GM23338 (cell line): ENCODE results near the gene UGT2B10. TPM values are rescaled to one million over a fixed set of nuclear protein-coding genes. Genes with fewer than 3 reads are reported as not detected.
"Not testable (repeated sequence)": the region's sequence is repeated elsewhere in the genome, so short reads cannot be mapped to it uniquely, and the experiment has no call there.

Experiments
- ATAC-seq: fragments of 200-7000 bp; cut with Tn5 transposase; 3 replicates; pipeline ENCODE4 v1.9.1; 2020
- DNase-seq: peaks from one replicate; pipeline ENCODE4 v3.0.0-alpha.2; 2015; ENCODE audit warnings: low spot score
- H2AFZ ChIP-seq: fragments of 200-600 bp; sonication (generic); 2 replicates; pipeline ENCODE4 v1.8.0; 2016; ENCODE audit warnings: antibody characterized with exemption, mild to moderate bottlenecking, moderate library complexity
- H3F3A ChIP-seq: fragments of 200-600 bp; sonication (generic); replicated peaks from 2 replicates; pipeline ENCODE4 v1.8.0; 2017; ENCODE audit warnings: antibody characterized with exemption, mixed run types, low read depth
- H3K27ac ChIP-seq: fragments of 200-600 bp; sonication (generic); 2 replicates; pipeline ENCODE4 v1.6.1; 2016; ENCODE audit warnings: low read depth
- H3K27me3 ChIP-seq: fragments of 200-600 bp; sonication (generic); 2 replicates; pipeline ENCODE4 v1.8.0; 2016; ENCODE audit warnings: mild to moderate bottlenecking, mixed run types, moderate library complexity; ENCODE audit not compliant: insufficient read depth
- H3K36me3 ChIP-seq: fragments of 200-600 bp; sonication (generic); 2 replicates; pipeline ENCODE4 v1.8.0; 2016; ENCODE audit warnings: mild to moderate bottlenecking; ENCODE audit not compliant: insufficient read depth
- H3K4me1 ChIP-seq: fragments of 200-600 bp; sonication (generic); 2 replicates; pipeline ENCODE4 v1.8.0; 2016; ENCODE audit warnings: mild to moderate bottlenecking, moderate library complexity; ENCODE audit not compliant: insufficient read depth
- H3K4me2 ChIP-seq: fragments of 200-600 bp; sonication (generic); 2 replicates; pipeline ENCODE4 v1.7.1; 2017; ENCODE audit warnings: mixed run types
- H3K4me3 ChIP-seq: fragments of 200-600 bp; sonication (generic); 2 replicates; pipeline ENCODE4 v1.6.1; 2016; ENCODE audit warnings: mixed run types
- H3K79me2 ChIP-seq: fragments of 200-600 bp; sonication (generic); replicated peaks from 2 replicates; pipeline ENCODE4 v1.8.0; 2017; ENCODE audit warnings: mild to moderate bottlenecking; ENCODE audit not compliant: insufficient read depth
- H3K9me2 ChIP-seq: fragments of 200-600 bp; sonication (generic); 2 replicates; pipeline ENCODE4 v1.8.0; 2017; ENCODE audit not compliant: insufficient read depth
- H4K20me1 ChIP-seq: fragments of 200-600 bp; sonication (generic); replicated peaks from 2 replicates; pipeline ENCODE4 v1.8.0; 2017; ENCODE audit warnings: mild to moderate bottlenecking; ENCODE audit not compliant: insufficient read depth
- H3K27ac Mint-ChIP-seq: 2 replicates; pipeline ENCODE4 v1.8.0; 2020; ENCODE audit warnings: inconsistent platforms, mild to moderate bottlenecking, moderate library complexity, mixed read lengths
- H3K27me3 Mint-ChIP-seq: 3 replicates; pipeline ENCODE4 v1.8.0; 2022; ENCODE audit warnings: low read depth, mild to moderate bottlenecking, moderate library complexity, mixed read lengths, inconsistent platforms; ENCODE audit not compliant: insufficient read depth, poor library complexity
- H3K36me3 Mint-ChIP-seq: 3 replicates; pipeline ENCODE4 v1.8.0; 2021; ENCODE audit warnings: low read depth, mild to moderate bottlenecking, inconsistent platforms, moderate library complexity, mixed read lengths
- H3K4me1 Mint-ChIP-seq: 3 replicates; pipeline ENCODE4 v1.8.0; 2020; ENCODE audit warnings: mild to moderate bottlenecking, inconsistent platforms, mixed read lengths
- H3K4me3 Mint-ChIP-seq: 3 replicates; pipeline ENCODE4 v1.8.0; 2021; ENCODE audit warnings: moderate library complexity, mild to moderate bottlenecking, inconsistent platforms, mixed read lengths
- H3K9me3 Mint-ChIP-seq: 3 replicates; pipeline ENCODE4 v1.8.0; 2020; ENCODE audit warnings: moderate library complexity, mild to moderate bottlenecking, inconsistent platforms, mixed read lengths
- EZH2 ChIP-seq: fragments of 200-600 bp; sonication (generic); IDR thresholded peaks from one replicate; pipeline ENCODE4 v1.8.0; 2017; ENCODE audit warnings: antibody characterized with exemption, mild to moderate bottlenecking, low read depth; ENCODE audit not compliant: unreplicated experiment
- NANOG ChIP-seq: IDR thresholded peaks from 2 replicates; pipeline ENCODE4 v1.6.1; 2016; ENCODE audit warnings: antibody characterized with exemption, borderline replicate concordance
- STAT1 ChIP-seq: IDR thresholded peaks from one replicate; pipeline ENCODE4 v1.6.1; 2016; ENCODE audit warnings: antibody characterized with exemption; ENCODE audit not compliant: unreplicated experiment
- ZNF331 ChIP-seq: fragments of 250-450 bp; sonication (Bioruptor Pico); IDR thresholded peaks from 2 replicates; pipeline ENCODE4 v1.5.0; 2020; ENCODE audit warnings: low read depth, mild to moderate bottlenecking, moderate library complexity
- polyA plus RNA-seq: library from polyadenylated mRNA; unstranded; fragments of >200 nt; fragmentation: Nextera tagmentation; extraction: Ambion mirVana; gene quantifications from 2 replicates; pipeline ENCODE4 v1.2.1, GENCODE V29; 2016
- total RNA-seq: library from RNA; depleted of rRNA; stranded (reverse); fragments of >200 nt; shearing (Covaris generic); gene quantifications from 2 replicates; pipeline ENCODE4 v1.2.3, GENCODE V29; 2014
- TF ChIP-seq, protein P1 (sequence below): fragments of 250-450 bp; sonication (Bioruptor Pico); IDR thresholded peaks from 2 replicates; pipeline ENCODE4 v1.5.0; 2020; ENCODE audit warnings: mild to moderate bottlenecking, moderate library complexity

The UGT2B10 gene
- total and polyA plus RNA-seq, 2 experiments from 2014 or later, result not detected

DNA sequence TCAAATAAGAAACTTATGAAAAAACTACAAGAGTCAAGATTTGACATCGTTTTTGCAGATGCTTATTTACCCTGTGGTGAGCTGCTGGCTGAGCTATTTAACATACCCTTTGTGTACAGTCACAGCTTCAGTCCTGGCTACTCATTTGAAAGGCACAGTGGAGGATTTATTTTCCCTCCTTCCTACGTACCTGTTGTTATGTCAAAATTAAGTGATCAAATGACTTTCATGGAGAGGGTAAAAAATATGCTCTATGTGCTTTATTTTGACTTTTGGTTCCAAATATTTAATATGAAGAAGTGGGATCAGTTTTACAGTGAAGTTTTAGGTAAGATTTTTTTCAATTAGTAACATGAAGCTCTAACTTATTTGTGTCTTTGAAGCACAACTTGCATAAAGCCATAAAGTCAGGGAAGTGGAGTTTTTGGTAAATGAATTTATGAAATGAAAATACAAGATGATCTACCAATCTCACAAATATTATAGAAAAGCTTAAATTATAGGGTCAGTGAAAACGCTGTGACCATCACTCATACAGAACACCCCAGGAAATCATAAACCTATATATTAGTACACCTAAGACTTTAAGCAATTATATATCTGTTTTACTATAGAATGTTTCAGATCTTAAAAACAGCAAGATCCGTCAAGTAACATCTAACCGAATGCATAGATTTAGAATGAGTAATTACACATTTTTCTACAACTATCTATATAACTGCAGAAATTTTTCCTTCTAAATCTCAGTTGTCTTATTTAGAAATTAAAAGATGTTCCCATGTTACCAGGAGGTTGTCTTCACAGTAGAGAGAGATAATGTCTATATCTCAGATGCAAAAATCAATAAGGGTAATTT, 844 bp downstream of the UGT2B10 start:
- H3K4me1 Mint-ChIP-seq, result peaks cover 24% of the 10 kb centered on the region
- H3K36me3 ChIP-seq, H3K27ac ChIP-seq, H3K9me3 Mint-ChIP-seq, H3K79me2 ChIP-seq, H2AFZ ChIP-seq, H3F3A ChIP-seq, H3K4me3 ChIP-seq, H3K27me3 Mint-ChIP-seq, H3K9me2 ChIP-seq, H3K27me3 ChIP-seq, H4K20me1 ChIP-seq, H3K36me3 Mint-ChIP-seq: not testable (repeated sequence)
- ATAC-seq, result peak; percentile 71
- H3K4me3 Mint-ChIP-seq, result peak overlapping the region; percentile 44; the same call in 1 of the 3 replicates
- peak overlapping the region; percentile 90 for H3K27ac Mint-ChIP-seq
- Histone ChIP-seq H3K4me1 (peaks cover 12% of the 10 kb centered on the region; the same call in 1 of the 2 replicates), H3K4me2 (peak overlapping the region; percentile 65)
- DNase-seq, result peak; percentile 30

DNA sequence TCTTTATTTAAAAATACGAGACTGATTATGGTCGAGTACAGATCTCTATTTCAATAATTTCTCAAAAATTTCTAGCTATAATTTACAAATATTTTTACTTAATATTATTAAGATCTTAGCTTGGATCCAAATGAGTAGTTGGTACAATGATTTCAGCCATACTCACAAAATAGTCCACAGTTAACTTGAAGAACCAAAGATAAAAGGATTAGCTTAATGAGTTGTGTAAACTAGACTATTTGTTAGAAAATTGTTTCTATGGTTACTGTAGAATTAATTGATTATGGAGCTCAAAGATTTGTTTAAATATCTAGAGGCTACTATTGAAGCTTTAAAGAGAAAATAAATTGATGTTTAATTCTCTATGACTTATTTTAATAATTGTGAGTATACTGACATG, 1.6 kb downstream of the UGT2B10 start:
- Histone ChIP-seq H3K79me2 (no peaks in the 10 kb centered on the region), H3K4me3 (no peak overlapping the region), H3K4me2 (no peak overlapping the region), H4K20me1 (no peaks in the 10 kb centered on the region), H3K4me1 (peaks cover 12% of the 10 kb centered on the region; the same call in 1 of the 2 replicates), H3K27me3 (no peaks in the 10 kb centered on the region), H3K9me2 (no peaks in the 10 kb centered on the region), H2AFZ (no peak overlapping the region), H3K27ac (no peak overlapping the region), H3K36me3 (no peaks in the 10 kb centered on the region), H3F3A (no peaks in the 10 kb centered on the region)
- DNase-seq (no peak), ATAC-seq (no peak)
- Mint-ChIP-seq H3K4me3 (no peak overlapping the region), H3K9me3 (no peaks in the 10 kb centered on the region), H3K27me3 (no peaks in the 10 kb centered on the region), H3K36me3 (no peaks in the 10 kb centered on the region), H3K27ac (no peak overlapping the region), H3K4me1 (peaks cover 24% of the 10 kb centered on the region)
- TF ChIP-seq EZH2, result no peak

DNA sequence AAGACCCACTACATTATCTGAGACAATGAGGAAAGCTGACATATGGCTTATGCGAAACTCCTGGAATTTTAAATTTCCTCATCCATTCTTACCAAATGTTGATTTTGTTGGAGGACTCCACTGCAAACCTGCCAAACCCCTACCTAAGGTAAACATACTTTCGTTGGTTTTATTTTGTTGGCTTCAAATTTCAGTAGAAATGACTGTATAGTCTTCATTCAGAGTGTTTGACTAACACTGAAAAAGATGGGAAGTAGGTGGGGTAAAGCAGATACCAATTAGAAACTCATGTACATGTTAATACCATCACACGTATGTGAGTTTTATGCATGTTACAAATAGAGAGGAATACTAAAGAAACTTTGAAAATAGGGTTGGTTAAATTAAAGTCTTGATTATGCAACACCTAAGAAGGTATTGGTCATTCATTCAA, 2.3 kb downstream of the UGT2B10 start:
- ATAC-seq, H3K79me2 ChIP-seq, H3K4me3 Mint-ChIP-seq, H3K27me3 Mint-ChIP-seq, H2AFZ ChIP-seq, H3K9me2 ChIP-seq, H3K36me3 ChIP-seq, H3F3A ChIP-seq, H3K4me2 ChIP-seq, H3K36me3 Mint-ChIP-seq, H3K27ac ChIP-seq, DNase-seq, H3K9me3 Mint-ChIP-seq, H4K20me1 ChIP-seq, H3K27me3 ChIP-seq, H3K4me3 ChIP-seq: not testable (repeated sequence)
- H3K4me1 Mint-ChIP-seq, result peaks cover 24% of the 10 kb centered on the region
- H3K27ac Mint-ChIP-seq, result peak overlapping the region; percentile 55
- peaks cover 12% of the 10 kb centered on the region; the same call in 1 of the 2 replicates for H3K4me1 ChIP-seq

DNA sequence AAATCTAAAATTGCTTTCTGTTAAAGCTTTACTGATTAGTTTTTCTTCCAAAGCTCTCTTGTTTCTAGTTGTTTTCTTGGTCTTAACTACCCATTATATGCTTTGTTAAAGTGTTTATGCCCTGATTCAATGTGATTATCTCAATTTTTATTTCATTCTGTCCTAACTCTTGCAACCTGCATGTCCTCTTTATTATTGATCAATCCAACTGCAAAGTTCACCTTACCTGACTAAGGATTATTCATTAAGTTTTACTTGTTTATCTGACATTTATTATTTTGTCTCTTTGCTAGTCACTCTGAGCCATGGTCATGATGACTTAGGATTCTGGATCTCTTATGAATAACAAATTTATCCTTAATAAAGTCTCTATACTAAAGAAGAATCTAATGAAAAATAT, 15.8 kb downstream of the UGT2B10 start:
- no peak for DNase-seq
- no peaks in the 10 kb centered on the region for H3K4me1 Mint-ChIP-seq
- no peaks in the 10 kb centered on the region for H3K27me3 ChIP-seq
- TF ChIP-seq STAT1, result no peak
- TF ChIP-seq ZNF331 (CRISPR knock-in tag), result no peak
- TF ChIP-seq, protein P1, sequence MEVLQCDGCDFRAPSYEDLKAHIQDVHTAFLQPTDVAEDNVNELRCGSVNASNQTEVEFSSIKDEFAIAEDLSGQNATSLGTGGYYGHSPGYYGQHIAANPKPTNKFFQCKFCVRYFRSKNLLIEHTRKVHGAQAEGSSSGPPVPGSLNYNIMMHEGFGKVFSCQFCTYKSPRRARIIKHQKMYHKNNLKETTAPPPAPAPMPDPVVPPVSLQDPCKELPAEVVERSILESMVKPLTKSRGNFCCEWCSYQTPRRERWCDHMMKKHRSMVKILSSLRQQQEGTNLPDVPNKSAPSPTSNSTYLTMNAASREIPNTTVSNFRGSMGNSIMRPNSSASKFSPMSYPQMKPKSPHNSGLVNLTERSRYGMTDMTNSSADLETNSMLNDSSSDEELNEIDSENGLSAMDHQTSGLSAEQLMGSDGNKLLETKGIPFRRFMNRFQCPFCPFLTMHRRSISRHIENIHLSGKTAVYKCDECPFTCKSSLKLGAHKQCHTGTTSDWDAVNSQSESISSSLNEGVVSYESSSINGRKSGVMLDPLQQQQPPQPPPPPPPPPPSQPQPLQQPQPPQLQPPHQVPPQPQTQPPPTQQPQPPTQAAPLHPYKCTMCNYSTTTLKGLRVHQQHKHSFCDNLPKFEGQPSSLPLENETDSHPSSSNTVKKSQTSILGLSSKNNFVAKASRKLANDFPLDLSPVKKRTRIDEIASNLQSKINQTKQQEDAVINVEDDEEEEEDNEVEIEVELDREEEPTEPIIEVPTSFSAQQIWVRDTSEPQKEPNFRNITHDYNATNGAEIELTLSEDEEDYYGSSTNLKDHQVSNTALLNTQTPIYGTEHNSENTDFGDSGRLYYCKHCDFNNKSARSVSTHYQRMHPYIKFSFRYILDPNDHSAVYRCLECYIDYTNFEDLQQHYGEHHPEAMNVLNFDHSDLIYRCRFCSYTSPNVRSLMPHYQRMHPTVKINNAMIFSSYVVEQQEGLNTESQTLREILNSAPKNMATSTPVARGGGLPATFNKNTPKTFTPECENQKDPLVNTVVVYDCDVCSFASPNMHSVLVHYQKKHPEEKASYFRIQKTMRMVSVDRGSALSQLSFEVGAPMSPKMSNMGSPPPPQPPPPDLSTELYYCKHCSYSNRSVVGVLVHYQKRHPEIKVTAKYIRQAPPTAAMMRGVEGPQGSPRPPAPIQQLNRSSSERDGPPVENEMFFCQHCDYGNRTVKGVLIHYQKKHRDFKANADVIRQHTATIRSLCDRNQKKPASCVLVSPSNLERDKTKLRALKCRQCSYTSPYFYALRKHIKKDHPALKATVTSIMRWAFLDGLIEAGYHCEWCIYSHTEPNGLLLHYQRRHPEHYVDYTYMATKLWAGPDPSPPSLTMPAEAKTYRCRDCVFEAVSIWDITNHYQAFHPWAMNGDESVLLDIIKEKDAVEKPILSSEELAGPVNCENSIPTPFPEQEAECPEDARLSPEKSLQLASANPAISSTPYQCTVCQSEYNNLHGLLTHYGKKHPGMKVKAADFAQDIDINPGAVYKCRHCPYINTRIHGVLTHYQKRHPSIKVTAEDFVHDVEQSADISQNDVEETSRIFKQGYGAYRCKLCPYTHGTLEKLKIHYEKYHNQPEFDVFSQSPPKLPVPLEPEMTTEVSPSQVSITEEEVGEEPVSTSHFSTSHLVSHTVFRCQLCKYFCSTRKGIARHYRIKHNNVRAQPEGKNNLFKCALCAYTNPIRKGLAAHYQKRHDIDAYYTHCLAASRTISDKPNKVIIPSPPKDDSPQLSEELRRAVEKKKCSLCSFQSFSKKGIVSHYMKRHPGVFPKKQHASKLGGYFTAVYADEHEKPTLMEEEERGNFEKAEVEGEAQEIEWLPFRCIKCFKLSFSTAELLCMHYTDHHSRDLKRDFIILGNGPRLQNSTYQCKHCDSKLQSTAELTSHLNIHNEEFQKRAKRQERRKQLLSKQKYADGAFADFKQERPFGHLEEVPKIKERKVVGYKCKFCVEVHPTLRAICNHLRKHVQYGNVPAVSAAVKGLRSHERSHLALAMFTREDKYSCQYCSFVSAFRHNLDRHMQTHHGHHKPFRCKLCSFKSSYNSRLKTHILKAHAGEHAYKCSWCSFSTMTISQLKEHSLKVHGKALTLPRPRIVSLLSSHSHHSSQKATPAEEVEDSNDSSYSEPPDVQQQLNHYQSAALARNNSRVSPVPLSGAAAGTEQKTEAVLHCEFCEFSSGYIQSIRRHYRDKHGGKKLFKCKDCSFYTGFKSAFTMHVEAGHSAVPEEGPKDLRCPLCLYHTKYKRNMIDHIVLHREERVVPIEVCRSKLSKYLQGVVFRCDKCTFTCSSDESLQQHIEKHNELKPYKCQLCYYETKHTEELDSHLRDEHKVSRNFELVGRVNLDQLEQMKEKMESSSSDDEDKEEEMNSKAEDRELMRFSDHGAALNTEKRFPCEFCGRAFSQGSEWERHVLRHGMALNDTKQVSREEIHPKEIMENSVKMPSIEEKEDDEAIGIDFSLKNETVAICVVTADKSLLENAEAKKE (CRISPR knock-in tag), result no peak
- TF ChIP-seq NANOG, result no peak

More for the DNA sequence above, 15.8 kb downstream of the UGT2B10 start:
- no peak overlapping the region for H3K4me2 ChIP-seq
- Mint-ChIP-seq H3K9me3 (no peaks in the 10 kb centered on the region), H3K36me3 (no peaks in the 10 kb centered on the region), H3K4me3 (no peak overlapping the region), H3K27me3 (no peaks in the 10 kb centered on the region), H3K27ac (no peak overlapping the region)
- H4K20me1 ChIP-seq, result no peaks in the 10 kb centered on the region
- H3K79me2 ChIP-seq, result no peaks in the 10 kb centered on the region
- H3K9me2 ChIP-seq, result no peaks in the 10 kb centered on the region; the same call in 1 of the 2 replicates
- no peak for ATAC-seq
- no peak overlapping the region for H2AFZ ChIP-seq
- H3K27ac ChIP-seq, result no peak overlapping the region
- no peaks in the 10 kb centered on the region for H3K4me1 ChIP-seq
- no peaks in the 10 kb centered on the region for H3K36me3 ChIP-seq
- H3K4me3 ChIP-seq, result no peak overlapping the region
- H3F3A ChIP-seq, result no peaks in the 10 kb centered on the region
